ENCODE results near the gene PCCA. TPM values are rescaled to one million over a fixed set of nuclear protein-coding genes. Genes with fewer than 3 reads are reported as not detected.

The PCCA gene
- total RNA-seq, 4 donors from 2014 or later: 24.8 to 122 (median 53.0) TPM

GRCh38 chr13:100547791-100548201 is 458.9 kb downstream of the PCCA start:
- TF ChIP-seq POLR2A (IDR thresholded peaks at IDR 0.05) (no peak), CTCF (IDR thresholded peaks at IDR 0.05) (no peak)
- H3K27ac ChIP-seq: peak overlapping the region in 1 of 2 donors; percentile 26
- no peaks in the 10 kb centered on the region for H3K27me3 ChIP-seq
- H3K4me1 ChIP-seq: no peaks in the 10 kb centered on the region
- no peak overlapping the region for H3K4me3 ChIP-seq
- H3K9me3 ChIP-seq: no peaks in the 10 kb centered on the region
- no peak for DNase-seq
- H3K36me3 ChIP-seq: no peaks in the 10 kb centered on the region
- intact Hi-C loops (cut with DNase I; ENCODE audit: low total_unique reads): no loop called here

- TF ChIP-seq CTCF (IDR thresholded peaks at IDR 0.05) (no peak), POLR2A (IDR thresholded peaks at IDR 0.05) (no peak)
- no peak overlapping the region for H3K4me3 ChIP-seq
- intact Hi-C loops (cut with DNase I; ENCODE audit: low total_unique reads): no loop called here
- no peaks in the 10 kb centered on the region for H3K27me3 ChIP-seq
- no peak for DNase-seq
- H3K36me3 ChIP-seq: no peaks in the 10 kb centered on the region
- H3K4me1 ChIP-seq: no peaks in the 10 kb centered on the region
- H3K9me3 ChIP-seq: no peaks in the 10 kb centered on the region
- no peak overlapping the region for H3K27ac ChIP-seq
These were observed 460.4 kb downstream of the PCCA start for GRCh38 chr13:100549316-100549715.

- Histone ChIP-seq H3K9me3 (no peaks in the 10 kb centered on the region), H3K4me3 (no peak overlapping the region), H3K4me1 (no peaks in the 10 kb centered on the region), H3K27ac (no peak overlapping the region), H3K27me3 (no peaks in the 10 kb centered on the region), H3K36me3 (no peaks in the 10 kb centered on the region)
- intact Hi-C loops (cut with DNase I; ENCODE audit: low total_unique reads): no loop called here
- no peak for DNase-seq
- no peak for TF ChIP-seq POLR2A (IDR thresholded peaks at IDR 0.05)
- no peak for TF ChIP-seq CTCF (IDR thresholded peaks at IDR 0.05)
These were observed 463.9 kb downstream of the PCCA start for GRCh38 chr13:100552755-100553154.

- Histone ChIP-seq H3K4me3 (no peak overlapping the region), H3K4me1 (no peaks in the 10 kb centered on the region), H3K27me3 (no peaks in the 10 kb centered on the region), H3K36me3 (no peaks in the 10 kb centered on the region), H3K27ac (peak overlapping the region; percentile 32 to 53), H3K9me3 (no peaks in the 10 kb centered on the region)
- no peak for TF ChIP-seq CTCF (IDR thresholded peaks at IDR 0.05)
- TF ChIP-seq POLR2A (IDR thresholded peaks at IDR 0.05): no peak
- no peak for DNase-seq
- intact Hi-C loops (cut with DNase I; ENCODE audit: low total_unique reads): no loop called here
These were observed 471.0 kb downstream of the PCCA start for GRCh38 chr13:100559886-100560285.

- peak overlapping the region; percentile 32 to 53 for H3K27ac ChIP-seq
- no peak overlapping the region for H3K4me3 ChIP-seq
- peak in 1 of 2 donors; percentile 48 for DNase-seq
- intact Hi-C loops (cut with DNase I; ENCODE audit: low total_unique reads): no loop called here
- H3K4me1 ChIP-seq: no peaks in the 10 kb centered on the region
- H3K27me3 ChIP-seq: no peaks in the 10 kb centered on the region
- no peaks in the 10 kb centered on the region for H3K9me3 ChIP-seq
- H3K36me3 ChIP-seq: no peaks in the 10 kb centered on the region
- TF ChIP-seq POLR2A (IDR thresholded peaks at IDR 0.05): no peak
- no peak for TF ChIP-seq CTCF (IDR thresholded peaks at IDR 0.05)
These were observed 471.7 kb downstream of the PCCA start for GRCh38 chr13:100560498-100561157.
